Mucosa of rectum (tissue), 2 donors: ENCODE measurements around the gene MYRIP.

Source experiments
- H3K27ac ChIP-seq, 2 donors: one replicate each; pipeline ENCODE4 v1.7.0; 2013; ENCODE audit warnings: inconsistent platforms in 2 of 2, low read depth in 2 of 2, low read length in 2 of 2
- H3K27me3 ChIP-seq, 2 donors: one replicate each; pipeline ENCODE4 v1.7.0; 2013; ENCODE audit warnings: low read length in 2 of 2; ENCODE audit not compliant: control insufficient read depth in 2 of 2, insufficient read depth in 2 of 2
- H3K36me3 ChIP-seq, 2 donors: one replicate each; pipeline ENCODE4 v1.7.0; 2013; ENCODE audit warnings: low read length in 2 of 2; ENCODE audit not compliant: control insufficient read depth in 2 of 2, insufficient read depth in 2 of 2
- H3K4me1 ChIP-seq, 2 donors: one replicate each; pipeline ENCODE4 v1.7.0; 2013; ENCODE audit warnings: low read length in 2 of 2, mild to moderate bottlenecking in 1 of 2; ENCODE audit not compliant: control insufficient read depth in 2 of 2, insufficient read depth in 2 of 2
- H3K4me3 ChIP-seq, 2 donors: one replicate each; pipeline ENCODE4 v1.7.0; 2013; ENCODE audit warnings: low read length in 2 of 2
- H3K9ac ChIP-seq, 2 donors: one replicate each; pipeline ENCODE4 v1.7.0; 2013; ENCODE audit warnings: low read length in 2 of 2, low read depth in 1 of 2, mild to moderate bottlenecking in 1 of 2
- H3K9me3 ChIP-seq, 2 donors: one replicate each; pipeline ENCODE4 v1.7.0; 2013; ENCODE audit warnings: low read length in 2 of 2; ENCODE audit not compliant: control insufficient read depth in 2 of 2
- donor health status: healthy.
- donor health status: Normal muscosa, but diverticular disease.

MYRIP gene

GRCh38 chr3:39917065-39917773 lies 107.8 kb downstream of the MYRIP start:
- no peak overlapping the region for H3K9ac ChIP-seq
- no peaks in the 10 kb centered on the region for H3K27me3 ChIP-seq
- H3K36me3 ChIP-seq: no peaks in the 10 kb centered on the region
- no peak overlapping the region for H3K27ac ChIP-seq
- no peak overlapping the region for H3K4me3 ChIP-seq
- H3K9me3 ChIP-seq: no peaks in the 10 kb centered on the region
- no peaks in the 10 kb centered on the region for H3K4me1 ChIP-seq

GRCh38 chr3:39919281-39919680 lies 109.9 kb downstream of the MYRIP start:
- no peaks in the 10 kb centered on the region for H3K36me3 ChIP-seq
- H3K4me3 ChIP-seq: no peak overlapping the region
- no peaks in the 10 kb centered on the region for H3K4me1 ChIP-seq

GRCh38 chr3:39920271-39920670 lies 110.9 kb downstream of the MYRIP start:
- no peaks in the 10 kb centered on the region for H3K27me3 ChIP-seq
- no peak overlapping the region for H3K9ac ChIP-seq
- H3K36me3 ChIP-seq: no peaks in the 10 kb centered on the region
- no peaks in the 10 kb centered on the region for H3K9me3 ChIP-seq
- H3K27ac ChIP-seq: no peak overlapping the region
- no peaks in the 10 kb centered on the region for H3K4me1 ChIP-seq
- no peak overlapping the region for H3K4me3 ChIP-seq

More at GRCh38 chr3:39919281-39919680, 109.9 kb downstream of the MYRIP start:
- Histone ChIP-seq H3K9me3 (no peaks in the 10 kb centered on the region), H3K9ac (no peak overlapping the region), H3K27ac (no peak overlapping the region), H3K27me3 (no peaks in the 10 kb centered on the region)

GRCh38 chr3:39927479-39927878 lies 118.1 kb downstream of the MYRIP start:
- Histone ChIP-seq H3K27me3 (no peaks in the 10 kb centered on the region), H3K36me3 (no peaks in the 10 kb centered on the region), H3K27ac (no peak overlapping the region), H3K9ac (no peak overlapping the region), H3K4me3 (no peak overlapping the region), H3K9me3 (no peaks in the 10 kb centered on the region), H3K4me1 (no peaks in the 10 kb centered on the region)

- Histone ChIP-seq H3K27me3 (no peaks in the 10 kb centered on the region), H3K9me3 (no peaks in the 10 kb centered on the region), H3K4me3 (no peak overlapping the region), H3K27ac (no peak overlapping the region), H3K36me3 (no peaks in the 10 kb centered on the region), H3K4me1 (no peaks in the 10 kb centered on the region), H3K9ac (no peak overlapping the region)
These were observed 124.7 kb downstream of the MYRIP start for GRCh38 chr3:39933986-39934693.

GRCh38 chr3:39934696-39935095 lies 125.3 kb downstream of the MYRIP start:
- Histone ChIP-seq H3K36me3 (no peaks in the 10 kb centered on the region), H3K4me3 (no peak overlapping the region), H3K27ac (no peak overlapping the region), H3K9ac (no peak overlapping the region), H3K9me3 (no peaks in the 10 kb centered on the region), H3K27me3 (no peaks in the 10 kb centered on the region), H3K4me1 (no peaks in the 10 kb centered on the region)

GRCh38 chr3:39935261-39935660 lies 125.9 kb downstream of the MYRIP start:
- Histone ChIP-seq H3K27me3 (no peaks in the 10 kb centered on the region), H3K4me1 (no peaks in the 10 kb centered on the region), H3K36me3 (no peaks in the 10 kb centered on the region), H3K9me3 (no peaks in the 10 kb centered on the region), H3K27ac (no peak overlapping the region), H3K4me3 (no peak overlapping the region), H3K9ac (no peak overlapping the region)

GRCh38 chr3:39936848-39937247 lies 127.4 kb downstream of the MYRIP start:
- H3K4me1 ChIP-seq: no peaks in the 10 kb centered on the region
- H3K9ac ChIP-seq: no peak overlapping the region
- H3K27me3 ChIP-seq: no peaks in the 10 kb centered on the region
- H3K27ac ChIP-seq: no peak overlapping the region
- H3K9me3 ChIP-seq: no peaks in the 10 kb centered on the region
- H3K4me3 ChIP-seq: no peak overlapping the region
- H3K36me3 ChIP-seq: no peaks in the 10 kb centered on the region

- Histone ChIP-seq H3K4me3 (no peak overlapping the region), H3K9ac (no peak overlapping the region), H3K27ac (no peak overlapping the region), H3K9me3 (no peaks in the 10 kb centered on the region), H3K36me3 (no peaks in the 10 kb centered on the region), H3K4me1 (no peaks in the 10 kb centered on the region), H3K27me3 (no peaks in the 10 kb centered on the region)
These were observed 127.9 kb downstream of the MYRIP start for GRCh38 chr3:39937315-39937714.

- H3K9me3 ChIP-seq: no peaks in the 10 kb centered on the region
- H3K36me3 ChIP-seq: no peaks in the 10 kb centered on the region
- no peak overlapping the region for H3K27ac ChIP-seq
- no peak overlapping the region for H3K9ac ChIP-seq
- H3K4me1 ChIP-seq: no peaks in the 10 kb centered on the region
- H3K4me3 ChIP-seq: no peak overlapping the region
- H3K27me3 ChIP-seq: no peaks in the 10 kb centered on the region
These were observed 128.5 kb downstream of the MYRIP start for GRCh38 chr3:39937874-39938273.
